H1 (cell line): ENCODE data around the gene HACD2. TPM values are rescaled to one million over a fixed set of nuclear protein-coding genes. Genes with fewer than 3 reads are reported as not detected.

ENCODE experiments used
- CTCF ChIA-PET: fragments of 300-600 bp; sonication (Branson Sonifier 250); formaldehyde crosslinking; loops from one replicate; lab custom pipeline; 2021; ENCODE audit not compliant: partially characterized antibody; lab: Charles Lee
- POLR2A ChIA-PET: fragments of 300-600 bp; sonication (Branson Sonifier 250); formaldehyde crosslinking; loops from one replicate; lab custom pipeline; 2021; ENCODE audit warnings: inconsistent platforms; ENCODE audit not compliant: partially characterized antibody; lab: Charles Lee
- DNase-seq, 2 experiments: peaks; one replicate each; pipeline versions ENCODE4 v3.0.0 to v3.0.0-alpha.2; 2010 to 2022; ENCODE audit warnings: low spot score in 2 of 2, low read depth in 1 of 2, mixed read lengths in 1 of 2
- FAIRE-seq: peaks from 2 replicates; lab custom pipeline; 2011; peaks lifted over from hg19 to GRCh38; lab: Jason Lieb, UNC
- H2AFZ ChIP-seq: 2 replicates; pipeline ENCODE4 v1.8.1; 2012; ENCODE audit warnings: low read length, inconsistent platforms
- H2AK5ac ChIP-seq: 2 replicates; pipeline ENCODE4 v1.6.1; 2013; ENCODE audit warnings: low read depth, low read length
- H2BK120ac ChIP-seq: replicated peaks from 2 replicates; pipeline ENCODE3; 2013; ENCODE audit warnings: low read depth, low read length, inconsistent platforms
- H2BK12ac ChIP-seq: 2 replicates; pipeline ENCODE4 v1.6.1; 2013; ENCODE audit warnings: low read depth, low read length
- H2BK15ac ChIP-seq: 2 replicates; pipeline ENCODE4 v1.6.1; 2013; ENCODE audit warnings: low read length
- H2BK20ac ChIP-seq: 2 replicates; pipeline ENCODE4 v1.6.1; 2013; ENCODE audit warnings: low read length
- H2BK5ac ChIP-seq: 2 replicates; pipeline ENCODE4 v1.6.1; 2013; ENCODE audit warnings: low read depth, low read length
- H3K14ac ChIP-seq: 2 replicates; pipeline ENCODE4 v1.6.1; 2013; ENCODE audit warnings: inconsistent platforms; ENCODE audit not compliant: insufficient read length
- H3K18ac ChIP-seq: 2 replicates; pipeline ENCODE4 v1.6.1; 2013; ENCODE audit warnings: low read length; ENCODE audit errors: extremely low read depth
- H3K23ac ChIP-seq: 2 replicates; pipeline ENCODE4 v1.6.1; 2013; ENCODE audit warnings: inconsistent platforms; ENCODE audit not compliant: insufficient read length
- H3K23me2 ChIP-seq: 2 replicates; pipeline ENCODE4 v1.6.1; 2013; ENCODE audit warnings: low read depth, low read length
- H3K27ac ChIP-seq: 2 replicates; pipeline ENCODE4 v1.6.1; 2011; ENCODE audit warnings: low read depth, low read length, inconsistent platforms
- H3K27me3 ChIP-seq, 4 experiments: replicated peaks in 1 of 4; 1 replicate in 1 of 4; 2 replicates in 3 of 4; pipeline versions ENCODE4 v1.6.1 to v1.8.1; 2011 to 2013; ENCODE audit warnings: low read length in 3 of 4, mild to moderate bottlenecking in 3 of 4, inconsistent platforms in 2 of 4, mixed read lengths in 2 of 4, moderate library complexity in 1 of 4; ENCODE audit not compliant: control insufficient read depth in 3 of 4, insufficient read depth in 3 of 4; ENCODE audit errors: extremely low read depth in 1 of 4
- H3K36me3 ChIP-seq, 4 experiments: 2 replicates each; pipeline versions ENCODE4 v1.6.1 to v1.8.1; 2011 to 2013; ENCODE audit warnings: mild to moderate bottlenecking in 4 of 4, low read length in 3 of 4, moderate library complexity in 2 of 4, control low read depth in 1 of 4, inconsistent platforms in 1 of 4; ENCODE audit not compliant: insufficient read depth in 4 of 4, control insufficient read depth in 2 of 4
- H3K4ac ChIP-seq: replicated peaks from 2 replicates; pipeline ENCODE3; 2013; ENCODE audit warnings: low read length, low read depth, mixed read lengths, inconsistent platforms; ENCODE audit not compliant: insufficient read length
- H3K4me1 ChIP-seq, 4 experiments: replicated peaks in 1 of 4; 1 replicate in 1 of 4; 2 replicates in 3 of 4; pipeline versions ENCODE4 v1.6.1 to v1.8.1; 2011 to 2013; ENCODE audit warnings: low read length in 3 of 4, inconsistent platforms in 2 of 4, mixed read lengths in 1 of 4; ENCODE audit not compliant: insufficient read depth in 4 of 4, control insufficient read depth in 3 of 4
- H3K4me2 ChIP-seq, 2 experiments: 2 replicates each; pipeline versions ENCODE4 v1.6.1 to v1.8.1; 2011 to 2013; ENCODE audit warnings: low read depth in 2 of 2, low read length in 2 of 2, control low read depth in 1 of 2, inconsistent platforms in 1 of 2, mild to moderate bottlenecking in 1 of 2; ENCODE audit not compliant: insufficient read depth in 1 of 2
- H3K4me3 ChIP-seq, 4 experiments: fragments of 200-600, 300-600 bp in 1 of 4; sonication (generic), shearing (Covaris generic), sonication (Bioruptor Twin) in 1 of 4; 2 replicates each; pipeline versions ENCODE4 v1.5.1 to v1.8.1; 2011 to 2016; ENCODE audit warnings: low read length in 4 of 4, low read depth in 3 of 4, control low read depth in 2 of 4, inconsistent platforms in 2 of 4, mild to moderate bottlenecking in 2 of 4, mixed read lengths in 1 of 4, moderate library complexity in 1 of 4; ENCODE audit not compliant: insufficient read depth in 2 of 4; ENCODE audit errors: extremely low read depth in 1 of 4
- H3K56ac ChIP-seq: replicated peaks from 2 replicates; pipeline ENCODE3; 2013; ENCODE audit warnings: low read depth, mild to moderate bottlenecking, mixed read lengths, low read length, inconsistent platforms; ENCODE audit not compliant: insufficient read length
- H3K79me1 ChIP-seq: 2 replicates; pipeline ENCODE4 v1.6.1; 2013; ENCODE audit warnings: low read depth, low read length, control low read depth
- H3K79me2 ChIP-seq, 2 experiments: 2 replicates each; pipeline versions ENCODE4 v1.6.1 to v1.8.1; 2012 to 2013; ENCODE audit warnings: low read length in 2 of 2, mild to moderate bottlenecking in 2 of 2, inconsistent platforms in 1 of 2; ENCODE audit not compliant: insufficient read depth in 2 of 2, control insufficient read depth in 1 of 2
- H3K9ac ChIP-seq, 4 experiments: replicated peaks in 1 of 4; 1 replicate in 1 of 4; 2 replicates in 3 of 4; pipeline versions ENCODE4 v1.6.1 to v1.8.1; 2011 to 2013; ENCODE audit warnings: low read depth in 3 of 4, low read length in 3 of 4, control low read depth in 2 of 4, mild to moderate bottlenecking in 2 of 4, moderate library complexity in 2 of 4, inconsistent platforms in 1 of 4; ENCODE audit errors: extremely low read depth in 1 of 4
- H3K9me3 ChIP-seq, 2 experiments: 2 replicates each; pipeline versions ENCODE4 v1.6.1 to v1.8.1; 2012 to 2013; ENCODE audit warnings: mild to moderate bottlenecking in 2 of 2, moderate library complexity in 2 of 2, control low read depth in 1 of 2, inconsistent platforms in 1 of 2, low read depth in 1 of 2, low read length in 1 of 2, mixed read lengths in 1 of 2; ENCODE audit not compliant: insufficient read depth in 2 of 2
- H4K20me1 ChIP-seq, 2 experiments: replicated peaks in 1 of 2; 2 replicates each; pipeline versions ENCODE3 to v1.8.1; 2011 to 2013; ENCODE audit warnings: inconsistent platforms in 2 of 2, low read length in 2 of 2, mild to moderate bottlenecking in 1 of 2; ENCODE audit not compliant: insufficient read depth in 2 of 2, control insufficient read depth in 1 of 2
- H4K5ac ChIP-seq: 2 replicates; pipeline ENCODE4 v1.6.1; 2013; ENCODE audit warnings: low read length, low read depth, mixed read lengths, inconsistent platforms; ENCODE audit not compliant: insufficient read length
- H4K8ac ChIP-seq: 2 replicates; pipeline ENCODE4 v1.8.0; 2013; ENCODE audit warnings: mild to moderate bottlenecking, moderate library complexity, low read length, inconsistent platforms; ENCODE audit not compliant: insufficient read depth; ENCODE audit errors: extremely low read depth
- H4K91ac ChIP-seq: replicated peaks from 2 replicates; pipeline ENCODE3; 2013; ENCODE audit warnings: low read length, mixed read lengths, inconsistent platforms; ENCODE audit not compliant: insufficient read length
- E2F6 ChIP-seq: IDR thresholded peaks from 2 replicates; pipeline ENCODE4 v1.6.1; 2012; ENCODE audit warnings: inconsistent platforms
- POU5F1 ChIP-seq: IDR thresholded peaks from 2 replicates; pipeline ENCODE4 v1.6.1; 2011; ENCODE audit warnings: low read depth, mild to moderate bottlenecking, low read length, moderate library complexity
- WGBS, 2 experiments: shearing (Covaris generic) in 1 of 2; methylation state at CpG; one replicate each; pipeline versions ENCODE4 v1.1.6 to v1.1.7; 2013 to 2015; ENCODE audit warnings: low lambda C conversion rate in 2 of 2, mixed read lengths in 2 of 2, inconsistent platforms in 1 of 2, low coverage in 1 of 2, missing lambda C conversion rate in 1 of 2; ENCODE audit not compliant: insufficient replicate concordance in 2 of 2, insufficient coverage in 1 of 2, insufficient read length in 1 of 2; ENCODE audit errors: extremely low coverage in 1 of 2, missing lambda C conversion rate in 1 of 2; 5-methylcytosine and 5-hydroxymethylcytosine counted together
- polyA plus RNA-seq, 7 experiments: library from polyadenylated mRNA; depleted of rRNA in 3 of 7; stranded (reverse) in 5 of 7; unstranded in 2 of 7; fragments of >200 nt in 5 of 7; fragments of 200-250 nt in 2 of 7; gene quantifications; 1 replicate in 5 of 7; 2 replicates in 1 of 7; 4 replicates in 1 of 7; pipeline versions ENCODE4 v1.2.1 to v1.2.3, GENCODE V29; 2011 to 2013; ENCODE audit warnings: missing spikeins in 2 of 7, mixed read lengths in 2 of 7
- total RNA-seq: library from RNA; stranded (reverse); fragmentation: NEBNext Ultra II Directional; extraction: Animal tissue kit (Norgen Biotek cat#: 25700); gene quantifications from 2 replicates; pipeline ENCODE4 v1.2.1, GENCODE V29; 2021

HACD2 gene
- total and polyA plus RNA-seq, 2 of the 8 experiments (the other 6 are each of a cell fraction or from before 2014, with no cell fraction given): 24.9 to 31.2 TPM

- no peak overlapping the region for H3K4ac ChIP-seq
- H3K4me2 ChIP-seq: no peak overlapping the region
- H3K36me3 ChIP-seq: no peaks in the 10 kb centered on the region
- H2AK5ac ChIP-seq: no peak overlapping the region
- H2BK15ac ChIP-seq: no peak overlapping the region
- H3K18ac ChIP-seq: no peak overlapping the region
- H2BK12ac ChIP-seq: no peak overlapping the region
- no peak overlapping the region for H3K14ac ChIP-seq
- H4K91ac ChIP-seq: no peak overlapping the region
- H2BK20ac ChIP-seq: no peak overlapping the region
- no peak for TF ChIP-seq E2F6
- no peak for TF ChIP-seq POU5F1
- ChIA-PET CTCF (interaction anchor here (0.7 to 2.0 kb wide), 8 partner anchors 8 to 95 kb away, joined by 3 to 9 read pairs (median 3); no protein-coding TSS in a partner anchor), POLR2A (interaction anchor here (1.3 kb wide), 1 partner anchor 9 kb away, joined by 4 read pairs; no protein-coding TSS in a partner anchor)
- no peak overlapping the region for H4K5ac ChIP-seq
- H2BK120ac ChIP-seq: no peak overlapping the region
- H3K56ac ChIP-seq: no peak overlapping the region
- H2BK5ac ChIP-seq: no peak overlapping the region
- no peaks in the 10 kb centered on the region; the same call in 1 of the 2 replicates for H3K79me1 ChIP-seq
- no peaks in the 10 kb centered on the region for H3K23me2 ChIP-seq
- H4K20me1 ChIP-seq: no peaks in the 10 kb centered on the region
- no peaks in the 10 kb centered on the region for H3K27me3 ChIP-seq
- H3K9me3 ChIP-seq: no peaks in the 10 kb centered on the region
- no peak overlapping the region for H3K9ac ChIP-seq
- DNase-seq (no peak), FAIRE-seq (no peak)
- no peaks in the 10 kb centered on the region for H3K79me2 ChIP-seq
- H3K27ac ChIP-seq: no peak overlapping the region
- H3K4me3 ChIP-seq: no peak overlapping the region
- WGBS, 2 experiments: 92% methylated on average over 6 of the region's 6 CpGs; no CpG with 5 or more reads in 1 of the 2 experiments
- peaks cover 0 to 5% (median 0%) of the 10 kb centered on the region in 4 experiments; a peak in 3 of 7 replicates for H3K4me1 ChIP-seq
- no peak overlapping the region for H3K23ac ChIP-seq
- H4K8ac ChIP-seq: no peak overlapping the region
- H2AFZ ChIP-seq: no peak overlapping the region
These were observed 43.1 kb upstream of the HACD2 start for GRCh38 chr3:123627673-123628670.
